Erythroblast (primary cell): ENCODE measurements around the gene TIGD1.

Source experiments
- GATA1 ChIP-seq: IDR thresholded peaks from 2 replicates; pipeline ENCODE4 v1.6.1; 2011; ENCODE audit warnings: low read depth, mild to moderate bottlenecking, control low read depth, low read length, moderate library complexity
- POLR2A ChIP-seq: IDR thresholded peaks from 2 replicates; pipeline ENCODE4 v1.6.1; 2011; ENCODE audit warnings: mild to moderate bottlenecking, low read length

DNA sequence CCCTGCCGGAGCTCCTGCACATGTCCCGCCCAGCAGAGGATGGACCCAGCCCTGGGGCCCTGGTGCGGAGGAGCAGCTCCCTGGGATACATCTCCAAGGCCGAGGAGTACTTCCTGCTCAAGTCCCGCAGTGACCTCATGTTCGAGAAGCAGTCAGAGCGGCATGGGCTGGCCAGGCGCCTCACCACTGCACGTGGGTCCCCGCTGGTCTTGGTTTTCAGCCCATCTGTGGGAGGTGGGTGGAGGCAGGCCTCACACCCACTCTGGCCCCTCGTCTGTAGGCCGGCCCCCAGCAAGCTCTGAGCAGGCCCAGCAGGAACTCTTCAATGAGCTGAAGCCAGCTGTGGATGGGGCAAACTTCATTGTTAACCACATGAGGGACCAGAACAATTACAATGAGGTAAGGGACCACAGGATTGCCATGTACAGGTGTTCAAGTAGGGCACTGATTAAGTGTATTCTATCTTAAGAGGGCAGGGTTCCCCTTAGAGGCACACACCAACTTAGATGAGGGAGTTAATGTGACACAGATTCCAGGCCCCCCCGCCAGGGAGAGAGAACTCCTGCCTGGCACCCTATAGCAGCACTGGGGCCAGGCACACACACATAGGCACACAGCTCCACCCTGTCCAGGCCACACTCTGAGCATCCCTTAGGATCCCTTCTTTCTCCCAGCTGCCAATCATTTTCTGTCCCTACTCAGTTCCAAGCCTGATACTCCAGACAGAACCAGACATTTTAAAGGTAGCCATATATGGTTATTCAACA lies 16.2 kb downstream of the TIGD1 start:
- no peak for TF ChIP-seq POLR2A
- TF ChIP-seq GATA1 = no peak
